ENCODE measurements around the gene OR3A2.

DNA sequence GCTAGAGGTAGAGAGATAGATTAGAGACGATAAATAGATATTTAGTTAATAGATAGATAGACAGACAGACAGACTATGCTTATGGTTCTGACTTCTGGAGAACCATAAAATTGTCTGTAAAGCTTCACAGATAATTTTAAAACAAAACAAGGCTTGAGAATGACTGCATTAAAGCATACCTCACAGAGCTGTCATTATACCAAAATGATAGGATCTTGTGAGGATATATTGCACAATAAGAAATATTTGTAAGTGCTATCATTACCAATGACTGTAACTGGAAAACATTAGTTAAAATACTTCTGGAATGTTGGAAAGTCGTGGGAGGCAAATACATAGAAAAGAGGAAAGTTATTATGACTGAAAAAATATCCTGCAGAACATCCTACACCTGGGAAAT, 15.7 kb upstream of the OR3A2 start:
- TF ChIP-seq, protein P1, sequence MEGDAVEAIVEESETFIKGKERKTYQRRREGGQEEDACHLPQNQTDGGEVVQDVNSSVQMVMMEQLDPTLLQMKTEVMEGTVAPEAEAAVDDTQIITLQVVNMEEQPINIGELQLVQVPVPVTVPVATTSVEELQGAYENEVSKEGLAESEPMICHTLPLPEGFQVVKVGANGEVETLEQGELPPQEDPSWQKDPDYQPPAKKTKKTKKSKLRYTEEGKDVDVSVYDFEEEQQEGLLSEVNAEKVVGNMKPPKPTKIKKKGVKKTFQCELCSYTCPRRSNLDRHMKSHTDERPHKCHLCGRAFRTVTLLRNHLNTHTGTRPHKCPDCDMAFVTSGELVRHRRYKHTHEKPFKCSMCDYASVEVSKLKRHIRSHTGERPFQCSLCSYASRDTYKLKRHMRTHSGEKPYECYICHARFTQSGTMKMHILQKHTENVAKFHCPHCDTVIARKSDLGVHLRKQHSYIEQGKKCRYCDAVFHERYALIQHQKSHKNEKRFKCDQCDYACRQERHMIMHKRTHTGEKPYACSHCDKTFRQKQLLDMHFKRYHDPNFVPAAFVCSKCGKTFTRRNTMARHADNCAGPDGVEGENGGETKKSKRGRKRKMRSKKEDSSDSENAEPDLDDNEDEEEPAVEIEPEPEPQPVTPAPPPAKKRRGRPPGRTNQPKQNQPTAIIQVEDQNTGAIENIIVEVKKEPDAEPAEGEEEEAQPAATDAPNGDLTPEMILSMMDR (IDR thresholded peaks at IDR 0.05), result no peak
- TF ChIP-seq POLR2A (IDR thresholded peaks at IDR 0.05), result no peak

Data from transverse colon (tissue), 3 donors.